HL-60 (cell line): ENCODE data around the gene CHPF2.

Experiments
- DNase-seq, 2 experiments: peaks; one replicate each; pipeline ENCODE4 v3.0.0-alpha.2; 2010 to 2020; ENCODE audit warnings: low read depth in 1 of 2, low spot score in 1 of 2
- H3K27ac ChIP-seq: fragments of 250-450 bp; sonication (Bioruptor Pico); replicated peaks from 2 replicates; pipeline ENCODE4 v1.5.1; 2020; ENCODE audit warnings: mild to moderate bottlenecking, moderate library complexity
- H3K27me3 ChIP-seq: fragments of 250-450 bp; sonication (Bioruptor Pico); 2 replicates; pipeline ENCODE4 v1.5.1; 2021; ENCODE audit warnings: mild to moderate bottlenecking, moderate library complexity; ENCODE audit not compliant: insufficient read depth, poor library complexity, severe bottlenecking
- H3K4me3 ChIP-seq: replicated peaks from 2 replicates; pipeline ENCODE4 v1.5.1; 2011; ENCODE audit warnings: mild to moderate bottlenecking, control low read depth, low read length; ENCODE audit not compliant: insufficient read depth
- GABPA ChIP-seq: IDR thresholded peaks from 2 replicates; pipeline ENCODE4 v1.6.1; 2012; ENCODE audit warnings: low read depth
- POLR2AphosphoS5 ChIP-seq: IDR thresholded peaks from 2 replicates; pipeline ENCODE4 v1.6.1; 2012; ENCODE audit warnings: low read depth
- SPI1 ChIP-seq: IDR thresholded peaks from 2 replicates; pipeline ENCODE4 v1.6.1; 2012; ENCODE audit warnings: low read depth, mild to moderate bottlenecking, borderline replicate concordance
- TF ChIP-seq, protein P1 (sequence below): IDR thresholded peaks from one replicate; pipeline ENCODE4 v1.5.1; 2011; ENCODE audit warnings: low read length, control low read depth, inconsistent platforms; ENCODE audit not compliant: insufficient read depth
- TF ChIP-seq, protein P2 (sequence below): IDR thresholded peaks from 2 replicates; pipeline ENCODE4 v1.6.1; 2012; ENCODE audit warnings: low read depth; ENCODE audit not compliant: insufficient replicate concordance

Gene CHPF2

DNA sequence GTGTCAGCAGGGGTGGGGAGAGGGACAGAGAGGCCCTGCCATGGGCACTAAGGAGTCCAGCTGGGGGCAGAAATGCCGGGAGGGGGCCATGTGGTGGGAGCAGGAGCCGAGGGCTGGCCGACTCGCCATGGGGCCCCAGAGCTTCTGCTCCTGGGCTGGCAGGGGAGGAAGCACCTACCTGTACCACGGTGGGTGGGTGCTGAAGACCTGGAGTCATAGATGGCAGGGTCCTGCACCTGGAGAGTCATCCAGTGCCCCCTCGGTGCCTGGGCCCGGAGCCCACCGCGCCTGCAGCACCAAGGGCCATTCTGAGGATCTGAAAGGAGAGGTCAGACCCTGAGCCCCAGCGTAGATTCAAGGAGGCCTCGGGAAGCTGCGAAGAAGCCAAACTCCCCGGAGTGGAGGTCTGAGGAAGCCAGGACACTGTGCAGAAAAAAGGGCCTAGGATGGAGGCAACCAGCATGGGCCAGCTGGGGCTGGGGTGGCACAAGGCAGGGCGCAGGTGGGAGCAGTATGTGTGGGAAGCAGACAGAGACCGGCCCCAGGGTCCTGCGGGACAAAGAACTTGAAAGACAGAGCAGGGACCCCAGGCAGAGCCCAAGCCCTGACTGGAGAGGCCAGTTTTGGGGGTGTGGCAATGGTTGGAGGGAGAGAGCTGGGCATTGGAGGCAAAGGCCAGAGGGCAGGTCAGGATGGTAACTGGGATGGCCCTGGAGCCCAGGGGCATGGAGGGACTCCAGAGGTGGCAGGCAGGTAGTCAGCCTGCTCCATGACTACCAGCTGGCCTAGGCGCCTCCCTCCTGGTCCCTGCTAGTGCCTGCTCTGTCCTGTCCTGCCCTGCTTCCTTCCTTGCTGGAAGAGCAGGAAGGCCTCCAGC lies 42.9 kb downstream of the CHPF2 start:
- TF ChIP-seq SPI1, result no peak
- TF ChIP-seq, protein P1, sequence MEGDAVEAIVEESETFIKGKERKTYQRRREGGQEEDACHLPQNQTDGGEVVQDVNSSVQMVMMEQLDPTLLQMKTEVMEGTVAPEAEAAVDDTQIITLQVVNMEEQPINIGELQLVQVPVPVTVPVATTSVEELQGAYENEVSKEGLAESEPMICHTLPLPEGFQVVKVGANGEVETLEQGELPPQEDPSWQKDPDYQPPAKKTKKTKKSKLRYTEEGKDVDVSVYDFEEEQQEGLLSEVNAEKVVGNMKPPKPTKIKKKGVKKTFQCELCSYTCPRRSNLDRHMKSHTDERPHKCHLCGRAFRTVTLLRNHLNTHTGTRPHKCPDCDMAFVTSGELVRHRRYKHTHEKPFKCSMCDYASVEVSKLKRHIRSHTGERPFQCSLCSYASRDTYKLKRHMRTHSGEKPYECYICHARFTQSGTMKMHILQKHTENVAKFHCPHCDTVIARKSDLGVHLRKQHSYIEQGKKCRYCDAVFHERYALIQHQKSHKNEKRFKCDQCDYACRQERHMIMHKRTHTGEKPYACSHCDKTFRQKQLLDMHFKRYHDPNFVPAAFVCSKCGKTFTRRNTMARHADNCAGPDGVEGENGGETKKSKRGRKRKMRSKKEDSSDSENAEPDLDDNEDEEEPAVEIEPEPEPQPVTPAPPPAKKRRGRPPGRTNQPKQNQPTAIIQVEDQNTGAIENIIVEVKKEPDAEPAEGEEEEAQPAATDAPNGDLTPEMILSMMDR, result no peak
- no peak for TF ChIP-seq POLR2AphosphoS5
- TF ChIP-seq, protein P2, sequence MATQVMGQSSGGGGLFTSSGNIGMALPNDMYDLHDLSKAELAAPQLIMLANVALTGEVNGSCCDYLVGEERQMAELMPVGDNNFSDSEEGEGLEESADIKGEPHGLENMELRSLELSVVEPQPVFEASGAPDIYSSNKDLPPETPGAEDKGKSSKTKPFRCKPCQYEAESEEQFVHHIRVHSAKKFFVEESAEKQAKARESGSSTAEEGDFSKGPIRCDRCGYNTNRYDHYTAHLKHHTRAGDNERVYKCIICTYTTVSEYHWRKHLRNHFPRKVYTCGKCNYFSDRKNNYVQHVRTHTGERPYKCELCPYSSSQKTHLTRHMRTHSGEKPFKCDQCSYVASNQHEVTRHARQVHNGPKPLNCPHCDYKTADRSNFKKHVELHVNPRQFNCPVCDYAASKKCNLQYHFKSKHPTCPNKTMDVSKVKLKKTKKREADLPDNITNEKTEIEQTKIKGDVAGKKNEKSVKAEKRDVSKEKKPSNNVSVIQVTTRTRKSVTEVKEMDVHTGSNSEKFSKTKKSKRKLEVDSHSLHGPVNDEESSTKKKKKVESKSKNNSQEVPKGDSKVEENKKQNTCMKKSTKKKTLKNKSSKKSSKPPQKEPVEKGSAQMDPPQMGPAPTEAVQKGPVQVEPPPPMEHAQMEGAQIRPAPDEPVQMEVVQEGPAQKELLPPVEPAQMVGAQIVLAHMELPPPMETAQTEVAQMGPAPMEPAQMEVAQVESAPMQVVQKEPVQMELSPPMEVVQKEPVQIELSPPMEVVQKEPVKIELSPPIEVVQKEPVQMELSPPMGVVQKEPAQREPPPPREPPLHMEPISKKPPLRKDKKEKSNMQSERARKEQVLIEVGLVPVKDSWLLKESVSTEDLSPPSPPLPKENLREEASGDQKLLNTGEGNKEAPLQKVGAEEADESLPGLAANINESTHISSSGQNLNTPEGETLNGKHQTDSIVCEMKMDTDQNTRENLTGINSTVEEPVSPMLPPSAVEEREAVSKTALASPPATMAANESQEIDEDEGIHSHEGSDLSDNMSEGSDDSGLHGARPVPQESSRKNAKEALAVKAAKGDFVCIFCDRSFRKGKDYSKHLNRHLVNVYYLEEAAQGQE, result no peak
- no peak for TF ChIP-seq GABPA
- H3K27me3 ChIP-seq, result no peaks in the 10 kb centered on the region
- peak overlapping the region; percentile 57 for H3K27ac ChIP-seq
- no peak overlapping the region for H3K4me3 ChIP-seq
- no peak for DNase-seq

DNA sequence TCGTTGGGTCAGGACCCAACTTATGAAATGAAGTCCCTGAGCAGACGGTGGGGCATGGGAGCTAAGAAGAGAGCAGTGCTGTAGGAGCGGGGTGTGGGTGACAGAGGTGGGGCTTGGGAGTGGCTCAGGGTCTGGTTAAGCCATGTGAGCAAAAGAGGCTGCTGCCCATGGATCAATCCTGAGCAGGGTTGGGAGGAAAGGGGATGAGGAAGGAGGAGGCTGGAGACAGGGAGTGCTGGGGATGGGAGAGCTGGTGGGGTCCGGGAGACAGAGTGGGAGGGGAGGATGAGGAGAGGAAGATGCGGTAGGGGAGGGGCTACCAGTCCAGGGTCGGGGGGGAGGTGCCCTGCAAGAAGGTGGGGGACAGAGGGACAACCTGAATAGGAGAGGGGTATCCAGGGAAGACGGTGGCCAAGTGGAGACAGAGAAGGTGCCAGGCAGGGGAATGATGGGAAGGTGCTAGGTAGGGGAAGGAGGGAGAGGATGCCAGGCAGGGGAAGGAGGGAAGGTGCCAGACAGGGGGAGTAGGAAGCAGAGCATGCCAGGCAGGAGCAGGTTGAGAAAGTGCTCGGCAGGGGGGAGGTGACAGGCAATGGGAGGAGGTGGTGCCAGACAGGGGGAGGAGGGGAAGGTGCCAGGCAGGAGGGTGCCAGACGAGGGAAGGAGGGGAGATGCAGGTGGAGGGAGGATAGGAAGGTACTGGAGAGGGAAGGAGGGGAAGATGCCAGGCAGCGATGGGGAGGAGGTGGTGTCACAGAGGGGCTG lies 43.7 kb downstream of the CHPF2 start:
- H3K27ac ChIP-seq, result no peak overlapping the region
- TF ChIP-seq, protein P2, result no peak
- TF ChIP-seq, protein P1, result no peak
- TF ChIP-seq POLR2AphosphoS5 (no peak), GABPA (no peak), SPI1 (no peak)
- H3K4me3 ChIP-seq, result peak overlapping the region; percentile 43; the same call in 1 of the 2 replicates
- no peak for DNase-seq
- no peaks in the 10 kb centered on the region for H3K27me3 ChIP-seq

DNA sequence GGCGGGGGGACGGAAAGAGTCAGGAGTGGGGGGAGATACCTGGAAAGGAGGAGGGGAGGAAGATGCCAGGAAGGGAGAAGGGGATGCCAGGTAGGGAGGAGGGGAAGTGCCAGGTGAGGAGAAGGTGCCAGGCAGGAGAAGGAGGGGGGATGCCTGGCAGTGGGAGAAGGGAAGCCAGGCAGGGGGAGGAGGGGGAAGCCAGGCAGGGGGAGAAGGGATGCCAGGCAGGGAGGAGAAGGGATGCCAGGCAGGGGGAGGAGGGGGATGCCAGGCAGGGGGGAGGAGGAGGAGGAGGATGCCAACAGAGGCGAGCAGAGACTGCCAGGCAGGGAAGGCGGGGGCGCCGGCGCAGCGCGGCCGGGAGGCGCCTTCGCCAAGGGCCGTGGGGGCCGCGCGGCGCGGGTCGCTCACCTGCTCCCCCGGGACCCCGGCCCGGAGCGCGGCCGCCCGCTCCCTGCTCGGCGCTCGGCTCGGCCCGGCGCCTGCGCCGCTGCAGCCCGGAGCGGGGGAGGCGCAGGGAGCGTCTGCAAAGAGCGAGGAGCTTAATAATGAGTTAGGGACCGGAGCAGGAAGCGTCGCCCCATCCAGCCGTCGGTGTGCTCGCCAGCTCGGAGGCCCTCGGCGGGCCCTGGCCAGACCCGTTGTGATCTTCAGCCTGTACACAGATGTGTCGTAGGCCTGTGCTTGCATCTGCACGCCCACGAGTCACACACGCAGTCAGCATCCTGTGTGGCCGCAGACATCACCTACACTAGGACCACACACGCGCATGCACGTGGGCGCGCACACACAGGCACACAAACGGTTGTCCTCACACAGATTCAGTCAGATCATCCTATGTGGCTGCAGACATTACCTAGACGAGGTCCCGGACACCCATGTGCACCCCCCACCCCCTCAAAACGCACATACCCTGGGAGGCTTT lies 44.6 kb downstream of the CHPF2 start:
- TF ChIP-seq GABPA (no peak), POLR2AphosphoS5 (no peak), SPI1 (no peak)
- TF ChIP-seq, protein P2, result no peak
- TF ChIP-seq, protein P1, result no peak
- Histone ChIP-seq H3K27me3 (no peaks in the 10 kb centered on the region), H3K4me3 (peak overlapping the region; percentile 43), H3K27ac (no peak overlapping the region)
- peak; percentile 54 to 57 for DNase-seq
